HT-29 (cell line): ENCODE results near the gene ANKRD11. TPM values are rescaled to one million over a fixed set of nuclear protein-coding genes. Genes with fewer than 3 reads are reported as not detected.
A peak's percentile ranks its signal among the peaks of the same experiment; 100 is the strongest.
"Not testable (repeated sequence)": the region's sequence is repeated elsewhere in the genome, so short reads cannot be mapped to it uniquely, and the experiment has no call there.

Source experiments
- DNase-seq: peaks from one replicate; pipeline ENCODE4 v3.0.0-alpha.2; 2015; ENCODE audit warnings: low spot score
- total RNA-seq: library from RNA; depleted of rRNA; stranded (reverse); fragments of >200 nt; shearing (Covaris generic); gene quantifications from 2 replicates; pipeline ENCODE4 v1.2.3, GENCODE V29; 2014

ANKRD11 gene
- total RNA-seq, 1 experiment from 2014 or later: 122 TPM

DNA sequence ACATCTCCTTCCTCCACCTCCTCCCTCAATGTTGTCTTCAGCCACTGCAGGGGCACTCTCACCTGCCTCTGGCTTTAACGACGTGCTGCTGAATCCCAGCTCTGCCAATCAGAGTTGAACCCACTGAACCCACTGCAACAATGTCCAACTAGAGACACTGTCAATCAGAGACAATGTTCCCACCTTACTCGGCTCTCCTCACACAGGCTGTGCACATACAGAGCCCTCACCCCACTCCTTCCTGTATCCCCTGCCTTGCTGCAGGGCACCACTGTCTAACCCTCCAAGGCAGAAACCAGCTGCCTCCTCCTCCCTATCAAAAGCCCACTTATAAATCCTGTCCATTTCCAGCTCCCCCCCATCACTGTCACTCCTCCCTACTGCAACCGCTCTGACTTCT, 58.7 kb downstream of the ANKRD11 start:
- DNase-seq: no peak

DNA sequence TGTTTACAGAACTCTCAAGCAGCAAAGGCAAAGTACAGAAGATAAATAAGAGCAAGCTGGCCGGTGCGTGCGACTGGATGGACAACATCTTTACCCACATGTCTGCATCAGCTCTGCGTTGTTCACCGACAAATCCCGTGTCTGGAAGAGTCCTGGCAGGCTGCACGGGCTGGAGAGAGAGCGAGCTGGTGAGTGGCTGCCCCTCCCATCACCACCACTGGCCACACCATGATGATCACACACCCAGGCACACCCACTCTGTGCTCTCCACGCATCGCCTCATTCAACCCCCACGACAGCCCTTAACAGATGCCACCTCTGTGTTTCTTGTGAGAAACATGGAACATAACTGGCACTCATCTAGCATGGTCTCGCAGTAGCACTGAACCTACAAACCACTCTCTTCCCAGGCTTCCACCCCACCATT, 59.2 kb downstream of the ANKRD11 start:
- DNase-seq: peak; percentile 14

- DNase-seq: no peak
Observed at GRCh38 chr16:89430436-89431157, 59.8 kb downstream of the ANKRD11 start.

GRCh38 chr16:89428605-89429004, 61.8 kb downstream of the ANKRD11 start:
- not testable (repeated sequence) for DNase-seq

GRCh38 chr16:89426736-89427530, 63.4 kb downstream of the ANKRD11 start:
- no peak for DNase-seq

DNA sequence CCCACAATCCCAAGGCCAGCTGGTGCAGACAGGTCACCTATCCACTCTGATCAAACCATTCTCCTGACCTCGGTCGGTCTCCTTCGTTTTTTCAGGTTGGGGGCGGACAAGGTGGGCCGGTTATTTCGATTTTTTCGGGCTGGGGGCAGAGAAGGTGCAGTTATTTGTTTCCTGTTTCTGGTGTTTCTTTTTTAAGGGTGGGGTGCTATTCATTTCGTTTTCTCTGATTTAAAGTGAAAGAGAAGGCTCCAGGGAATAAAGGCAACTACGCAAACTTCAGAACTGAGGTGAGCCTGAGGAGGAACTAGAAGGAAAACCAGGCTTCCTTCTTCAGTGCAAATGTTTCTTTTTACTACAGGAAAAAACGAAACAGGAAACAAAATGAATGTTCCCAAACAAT, 64.8 kb downstream of the ANKRD11 start:
- no peak for DNase-seq

- no peak for DNase-seq
Observed at GRCh38 chr16:89423681-89424260, 66.6 kb downstream of the ANKRD11 start.

DNA sequence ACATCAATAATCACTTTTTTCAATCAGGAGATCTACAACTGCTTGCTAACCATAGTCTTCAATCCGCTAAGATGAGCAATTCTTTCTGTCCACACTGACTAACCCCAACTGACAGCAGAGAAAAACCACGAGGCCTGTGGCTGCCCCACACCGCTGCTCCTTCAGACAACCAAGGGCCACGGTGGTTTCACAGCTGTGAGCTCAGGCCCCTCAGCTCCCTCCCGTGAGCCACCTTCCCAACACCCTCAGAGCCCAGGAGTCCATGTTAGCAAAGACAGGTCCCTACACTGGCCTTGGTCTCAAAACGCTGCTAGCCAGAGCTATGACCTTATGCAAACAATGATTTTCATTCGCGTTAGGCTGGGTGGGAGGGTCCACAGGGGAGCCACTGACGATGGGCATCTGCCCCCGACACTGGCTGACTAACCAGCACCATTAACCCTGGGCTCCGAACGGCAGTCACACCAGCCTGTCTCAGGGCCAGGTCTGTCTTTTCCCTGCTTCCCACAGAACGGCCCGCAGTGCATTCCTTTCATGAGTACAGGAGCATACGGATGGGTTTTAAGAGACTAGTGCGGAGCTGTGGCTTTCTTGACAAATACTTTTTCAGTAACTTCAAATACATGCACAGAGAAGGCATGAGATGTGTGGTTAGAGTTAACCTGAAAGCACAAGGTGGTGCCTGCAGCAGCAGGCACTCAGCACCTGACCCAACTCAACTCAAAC, 67.3 kb downstream of the ANKRD11 start:
- no peak for DNase-seq

DNA sequence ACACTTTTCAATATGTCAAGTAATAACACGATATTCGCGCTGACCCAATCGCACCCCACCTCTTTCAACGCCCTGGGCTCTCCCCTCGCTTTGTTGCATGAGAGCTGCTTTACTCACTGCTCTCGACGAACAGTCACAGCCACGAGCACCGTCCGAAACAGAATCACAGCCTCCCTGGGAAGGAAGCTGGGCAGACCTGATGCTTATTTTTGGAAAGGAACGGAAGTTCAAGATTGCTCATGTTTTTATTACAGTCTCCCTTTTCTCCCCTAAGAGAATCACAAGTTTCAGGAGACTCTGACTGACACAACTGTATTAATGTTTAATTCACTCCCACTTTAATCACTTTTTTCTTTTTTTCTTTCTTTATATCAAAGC, 67.8 kb downstream of the ANKRD11 start:
- no peak for DNase-seq

DNA sequence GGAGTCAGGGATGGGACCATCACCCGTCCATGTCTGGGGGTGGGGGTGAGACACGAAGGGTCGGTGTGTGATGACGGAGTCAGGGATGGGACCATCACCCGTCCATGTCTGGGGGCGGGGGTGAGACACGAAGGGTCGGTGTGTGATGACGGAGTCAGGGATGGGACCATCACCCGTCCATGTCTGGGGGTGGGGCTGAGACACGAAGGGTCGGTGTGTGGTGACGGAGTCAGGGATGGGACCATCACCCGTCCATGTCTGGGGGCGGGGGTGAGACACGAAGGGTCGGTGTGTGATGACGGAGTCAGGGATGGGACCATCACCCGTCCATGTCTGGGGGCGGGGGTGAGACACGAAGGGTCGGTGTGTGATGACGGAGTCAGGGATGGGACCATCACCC, 69.1 kb downstream of the ANKRD11 start:
- DNase-seq: not testable (repeated sequence)

- DNase-seq: no peak
Observed at GRCh38 chr16:89420204-89420603, 70.2 kb downstream of the ANKRD11 start.

GRCh38 chr16:89418352-89418751, 72.0 kb downstream of the ANKRD11 start:
- no peak for DNase-seq

DNA sequence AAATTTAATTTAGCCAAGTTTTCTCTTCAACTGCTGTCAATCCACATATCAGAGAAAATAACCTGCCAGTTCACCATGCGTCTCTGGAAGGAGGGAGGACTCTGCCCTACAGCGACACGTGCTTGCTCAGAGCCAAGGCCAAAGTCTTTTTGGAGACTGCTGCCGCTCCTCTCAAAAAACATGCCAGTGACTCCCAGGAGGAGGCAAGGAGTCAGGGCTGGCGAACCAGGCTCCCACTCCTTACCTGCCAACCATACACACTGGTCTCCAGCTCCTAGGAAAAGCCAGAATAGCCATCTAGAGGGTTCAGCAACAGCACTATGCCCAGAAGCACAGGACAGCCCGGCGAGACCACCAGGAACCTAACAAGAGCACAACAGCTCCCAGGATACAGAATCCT, 73.0 kb downstream of the ANKRD11 start:
- no peak for DNase-seq

DNA sequence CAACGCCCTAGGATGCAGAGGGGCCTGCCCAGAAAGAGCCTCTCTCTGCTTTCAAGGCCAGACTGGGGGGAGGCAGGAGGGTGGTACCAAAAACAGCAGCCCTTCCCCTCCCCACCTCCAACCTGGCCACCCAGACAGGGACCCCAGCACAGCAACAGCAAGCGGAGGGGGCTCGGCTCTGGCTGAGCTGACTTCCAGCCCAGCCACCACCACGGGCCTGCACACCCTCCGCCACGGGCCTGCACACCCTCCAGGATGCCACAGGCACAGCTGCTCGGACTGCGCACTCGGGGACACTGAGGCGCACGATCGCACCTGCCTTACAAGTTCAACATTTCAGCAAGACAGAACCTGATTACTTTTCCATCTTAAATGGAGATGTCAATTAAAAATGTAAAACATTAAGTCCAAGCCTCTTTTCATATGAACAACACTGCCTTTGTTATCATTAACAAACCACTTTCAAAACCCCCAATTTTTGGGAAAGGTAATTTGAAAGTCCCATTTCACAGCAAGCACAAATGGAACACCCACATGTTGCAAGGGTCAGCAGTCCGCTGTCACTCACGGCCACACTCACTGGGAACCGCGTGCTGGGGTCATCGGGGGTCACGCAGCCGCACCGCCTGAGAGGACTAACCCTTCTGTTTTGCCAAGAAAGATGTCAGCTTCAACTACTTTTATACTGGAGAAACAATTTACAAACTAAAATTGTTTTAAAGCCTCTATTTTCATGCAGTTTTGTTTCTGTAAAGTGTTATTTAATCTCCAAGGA, 76.4 kb downstream of the ANKRD11 start:
- no peak for DNase-seq

GRCh38 chr16:89412811-89413210, 77.5 kb downstream of the ANKRD11 start:
- DNase-seq: no peak

GRCh38 chr16:89411335-89411850, 79.0 kb downstream of the ANKRD11 start:
- no peak for DNase-seq

- DNase-seq: peak; percentile 48
Observed at GRCh38 chr16:89410794-89411309, 79.5 kb downstream of the ANKRD11 start.

GRCh38 chr16:89410322-89410721, 80.0 kb downstream of the ANKRD11 start:
- DNase-seq: no peak

- DNase-seq: no peak
Observed at GRCh38 chr16:89409161-89409711, 81.1 kb downstream of the ANKRD11 start.

DNA sequence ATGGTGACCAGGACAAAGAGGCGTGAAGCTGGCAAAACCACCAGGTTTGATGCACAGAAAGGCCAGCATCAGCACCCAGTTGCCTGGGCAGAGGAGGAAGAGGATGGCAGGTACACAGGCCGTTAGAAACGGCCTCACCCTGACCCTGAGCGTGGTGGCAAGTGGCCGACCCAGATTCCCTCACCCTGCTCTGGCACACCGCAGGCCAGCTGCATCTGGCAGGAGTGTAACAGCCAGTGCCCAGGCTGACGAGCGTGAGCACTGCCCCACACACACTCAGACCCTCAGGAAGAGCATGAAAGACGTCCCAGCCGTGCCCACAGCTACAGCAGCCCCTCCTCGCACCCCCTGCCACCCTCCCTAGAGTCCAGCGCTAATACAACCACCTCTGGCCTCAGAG, 82.0 kb downstream of the ANKRD11 start:
- no peak for DNase-seq
